ENCODE results near the gene SETD3.
A peak's percentile ranks its signal among the peaks of the same experiment; 100 is the strongest.

Gene SETD3

DNA sequence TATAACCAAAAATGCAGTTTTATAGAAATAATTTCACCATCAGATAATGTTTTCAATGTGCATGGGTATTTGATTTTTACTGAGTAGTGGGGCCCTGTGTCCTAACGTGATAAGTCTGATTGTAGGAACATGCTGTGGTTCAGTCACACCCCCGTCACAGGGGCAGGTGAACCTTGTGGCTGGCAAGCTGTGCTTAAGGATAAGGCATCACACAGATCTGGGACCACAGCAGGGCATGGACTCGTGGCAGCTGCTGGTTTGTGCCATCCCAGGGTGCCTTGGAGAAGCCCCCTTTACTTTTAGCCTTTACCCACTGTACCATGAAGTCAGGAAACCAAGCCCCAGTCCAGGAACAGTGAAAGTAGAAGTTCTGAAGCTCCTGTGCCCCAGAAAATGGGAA is 17.2 kb upstream of the SETD3 start:
- DNase-seq (ENCODE audit: low spot score), result no peak

DNA sequence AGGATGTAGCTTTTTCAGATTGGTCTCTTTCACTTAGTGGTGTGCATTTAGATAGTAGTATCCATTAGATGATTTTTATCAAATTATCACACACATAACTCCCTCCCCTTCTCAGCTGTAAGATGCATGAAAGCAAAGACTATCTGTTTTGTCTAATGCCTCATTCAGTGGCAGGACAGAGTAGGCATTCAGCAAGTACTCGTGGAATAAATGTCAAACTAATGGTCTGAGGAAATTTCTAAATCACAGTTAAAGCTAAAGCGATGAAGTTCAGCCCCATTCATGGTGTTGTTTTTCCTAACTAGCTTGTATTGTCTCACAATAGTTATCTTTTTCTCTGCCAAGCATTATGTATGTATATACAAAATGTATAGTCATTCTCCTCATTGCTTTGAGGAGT is 16.7 kb upstream of the SETD3 start:
- no peak for DNase-seq (ENCODE audit: low spot score)

DNA sequence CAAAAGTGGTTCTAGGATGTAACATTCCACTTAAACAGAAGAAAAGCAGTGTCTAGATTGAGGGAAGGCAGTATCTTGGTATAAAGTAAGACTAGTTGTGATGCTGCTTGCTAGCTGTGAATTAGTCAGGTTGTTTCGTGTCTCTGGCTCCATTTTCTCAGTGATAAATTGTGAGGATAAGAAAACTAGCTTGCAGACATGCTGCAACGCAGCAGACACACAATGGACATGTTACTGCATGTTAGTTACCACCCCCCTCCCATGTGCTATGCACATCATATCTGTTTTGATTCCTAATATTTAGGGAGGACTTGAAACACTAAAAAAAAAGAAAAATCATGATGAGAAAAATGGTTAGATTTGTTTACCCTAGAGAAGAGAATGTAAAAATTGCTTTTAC is 3.4 kb upstream of the SETD3 start:
- no peak for DNase-seq (ENCODE audit: low spot score)

DNA sequence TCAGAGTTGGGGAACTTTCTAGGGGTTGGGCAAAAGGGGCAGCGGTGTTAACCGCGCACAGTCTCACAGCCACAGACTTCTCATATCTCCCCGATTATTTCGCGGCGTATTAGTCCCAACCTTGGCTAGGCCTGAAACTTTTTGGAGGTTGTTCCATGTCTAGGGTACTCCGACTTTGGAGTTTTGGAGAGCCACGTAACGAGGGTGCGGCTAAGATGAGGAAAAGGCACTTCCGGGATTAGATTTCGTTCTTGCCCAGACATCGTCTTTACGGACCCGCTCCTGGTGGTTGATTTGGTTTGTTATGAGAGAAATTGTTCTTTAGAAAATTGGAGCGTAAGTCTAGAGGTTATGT is 1.1 kb upstream of the SETD3 start:
- DNase-seq (ENCODE audit: low spot score), result no peak

DNA sequence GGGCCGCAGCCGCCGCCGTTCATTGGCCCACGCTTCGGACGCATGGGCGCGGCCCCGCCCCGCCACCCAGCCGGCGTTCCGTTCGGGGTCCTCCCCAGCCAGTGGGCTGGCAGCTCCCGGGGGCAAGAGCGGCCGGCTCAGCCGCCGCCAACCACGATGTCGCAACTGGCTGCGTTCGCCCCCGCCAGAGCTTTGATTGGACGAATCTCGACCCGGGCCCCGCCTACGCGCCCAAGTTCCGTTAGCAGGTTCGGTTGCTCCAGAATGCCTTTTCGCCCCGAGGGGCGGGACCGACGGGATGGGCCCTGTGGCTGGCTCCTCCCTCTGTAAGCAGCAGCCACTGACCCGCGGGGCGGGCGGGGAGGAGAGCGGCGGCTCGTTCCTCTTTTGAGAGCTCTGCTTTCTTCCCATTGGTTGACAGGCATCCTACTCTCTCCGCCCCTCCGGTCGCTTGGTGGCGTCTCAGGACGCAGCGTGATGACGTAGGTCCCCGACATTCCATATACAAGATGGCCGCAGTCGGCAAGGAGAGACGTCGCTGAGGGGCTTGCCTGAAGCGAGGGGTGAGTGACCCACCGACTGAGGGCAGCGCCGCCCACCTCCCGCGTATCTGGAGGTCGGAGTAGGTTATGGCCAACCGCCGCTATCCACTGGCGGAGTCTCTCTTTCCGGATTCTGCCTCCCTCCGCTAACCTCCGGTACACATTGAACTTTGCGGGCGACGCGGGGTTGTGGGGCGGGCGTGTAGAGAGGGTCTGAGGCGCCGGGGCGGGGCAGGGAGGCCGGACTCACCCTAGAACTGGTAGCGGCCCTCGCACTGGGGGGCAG is 472 bp upstream of the SETD3 start, which contains the start of gene CCNK:
CCNK (plus strand) TSS at position 493 of the 828 bp plus-strand sequence. CDS start 11,269 bp downstream, outside the sequence.
- DNase-seq (ENCODE audit: low spot score), result peak; percentile 100

DNA sequence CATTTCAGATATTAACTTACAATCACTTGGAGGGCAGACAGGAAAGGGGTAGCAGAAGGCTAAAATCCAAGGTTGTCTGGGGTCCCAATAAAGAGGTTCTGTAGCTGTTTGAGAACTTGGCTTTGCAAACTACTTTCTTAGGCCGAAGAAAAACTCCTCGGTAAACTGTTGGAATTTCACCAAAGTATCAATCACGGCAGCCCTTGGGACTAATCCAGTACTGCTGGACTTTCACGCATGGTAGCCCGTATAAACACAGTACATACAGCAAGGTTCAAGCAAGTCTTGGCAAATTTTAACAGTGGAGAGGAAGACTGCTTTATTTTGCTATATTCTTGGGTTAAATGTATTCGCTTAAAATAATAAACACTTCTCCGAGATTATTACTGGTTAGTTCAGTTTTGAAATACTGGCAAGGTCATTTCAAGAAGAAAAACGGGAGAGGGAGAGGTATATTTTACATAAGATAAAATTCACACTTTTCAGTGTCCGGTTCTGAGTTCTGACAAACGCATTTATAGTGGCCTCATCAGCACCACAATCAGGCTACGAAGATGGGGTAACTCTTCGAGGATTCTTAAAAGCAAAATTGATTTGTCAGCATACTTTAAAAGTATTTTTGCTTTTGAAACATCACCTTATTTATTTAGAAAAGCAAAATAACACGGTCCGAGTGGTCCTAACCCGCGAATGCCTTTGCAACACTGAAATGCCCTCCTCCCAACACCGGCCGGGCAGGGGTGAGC is 1.3 kb downstream of the SETD3 start:
- no peak for DNase-seq (ENCODE audit: low spot score)

DNA sequence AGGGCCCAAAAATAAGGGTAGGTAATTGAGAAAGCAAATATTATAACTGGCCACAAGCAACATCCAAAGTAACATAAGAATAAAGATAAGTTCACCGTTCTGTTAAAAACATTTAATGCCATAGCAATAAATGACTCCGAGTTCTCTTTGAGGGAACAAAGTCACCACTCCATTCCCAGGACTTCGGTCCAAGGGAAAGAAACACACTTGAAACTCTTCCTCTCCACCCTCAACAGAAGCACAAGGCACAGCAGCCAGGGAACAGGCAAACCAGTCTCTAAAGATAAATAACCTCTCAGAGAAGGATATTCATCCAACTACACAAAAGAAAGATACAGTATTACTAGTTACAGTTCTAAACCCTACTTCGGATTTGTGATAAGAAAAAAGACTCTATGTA is 2.5 kb downstream of the SETD3 start:
- no peak for DNase-seq (ENCODE audit: low spot score)

DNA sequence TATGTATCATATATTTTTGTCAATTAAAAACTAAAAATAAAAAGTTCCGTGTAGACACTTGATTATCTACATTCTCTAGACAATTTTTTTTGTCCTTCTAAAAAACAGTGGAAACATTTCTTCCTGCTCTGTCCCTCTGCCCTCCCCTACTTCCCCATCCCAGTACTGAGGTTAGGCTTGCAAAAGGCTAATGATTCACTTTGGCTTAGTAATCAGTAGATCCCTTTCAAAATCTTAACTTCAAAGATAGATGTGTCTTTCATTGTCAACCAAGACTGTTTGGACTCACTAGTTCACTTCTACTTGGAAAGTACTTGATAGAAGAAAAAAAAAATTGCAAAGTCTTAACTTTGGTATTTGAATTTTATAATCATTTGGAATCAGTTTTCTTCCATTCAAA is 3.8 kb downstream of the SETD3 start:
- DNase-seq (ENCODE audit: low spot score), result no peak

DNA sequence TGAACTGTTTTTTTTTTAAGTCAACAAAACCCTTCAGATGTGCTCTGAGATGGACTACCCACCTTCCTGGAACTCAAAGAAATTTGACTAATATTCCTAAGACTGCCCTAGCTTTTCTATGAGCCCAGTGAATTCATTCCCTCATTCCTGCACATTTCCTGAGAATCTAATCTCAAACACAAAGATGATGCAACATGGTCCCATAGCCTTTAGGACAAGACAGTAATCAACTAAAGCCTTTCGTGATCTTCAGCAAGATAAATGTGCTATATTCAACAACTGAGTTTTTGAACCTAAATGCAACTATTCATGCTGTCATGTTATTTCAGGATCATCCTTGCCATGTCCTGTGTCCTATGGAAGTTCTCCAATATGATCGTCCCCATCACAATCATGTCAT is 5.0 kb downstream of the SETD3 start:
- no peak for DNase-seq (ENCODE audit: low spot score)

DNA sequence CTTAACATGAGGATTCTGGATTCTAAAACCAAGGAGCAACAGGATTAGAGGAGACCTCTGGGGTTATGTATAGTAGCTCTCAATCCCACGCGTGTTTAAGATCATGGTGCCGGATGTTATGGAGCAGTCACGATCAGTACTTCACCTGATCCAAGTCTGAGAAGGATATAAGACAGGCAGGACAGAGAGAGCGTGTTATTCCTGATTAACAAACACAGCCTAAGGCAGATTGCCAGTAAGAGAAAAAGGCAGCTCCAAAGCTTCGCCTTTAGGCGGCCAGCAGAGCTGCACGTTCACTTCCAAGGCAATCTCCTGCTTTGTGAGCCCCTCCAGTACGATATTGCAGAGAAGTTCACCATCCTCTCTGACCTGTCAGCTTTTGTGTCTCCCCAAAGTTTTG is 5.5 kb downstream of the SETD3 start:
- no peak for DNase-seq (ENCODE audit: low spot score)

DNA sequence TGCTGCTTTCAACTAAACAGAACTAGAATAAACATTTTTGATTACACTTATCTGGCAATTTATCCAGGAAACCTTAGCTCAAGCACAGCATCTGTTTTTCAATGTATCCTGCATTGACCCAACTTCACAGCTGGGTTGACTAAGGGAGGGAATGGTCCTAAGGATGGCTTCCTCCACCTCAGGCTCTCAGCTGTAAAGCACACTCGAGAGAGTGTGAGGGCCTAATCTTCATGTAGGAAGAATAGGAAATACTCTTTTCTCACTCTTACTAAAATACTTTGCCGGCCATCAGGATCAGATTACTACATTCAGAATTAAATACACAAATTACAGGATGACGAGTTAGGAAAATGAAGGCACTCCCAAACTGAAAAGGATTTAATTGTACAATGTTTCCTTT is 7.2 kb downstream of the SETD3 start:
- DNase-seq (ENCODE audit: low spot score), result no peak

DNA sequence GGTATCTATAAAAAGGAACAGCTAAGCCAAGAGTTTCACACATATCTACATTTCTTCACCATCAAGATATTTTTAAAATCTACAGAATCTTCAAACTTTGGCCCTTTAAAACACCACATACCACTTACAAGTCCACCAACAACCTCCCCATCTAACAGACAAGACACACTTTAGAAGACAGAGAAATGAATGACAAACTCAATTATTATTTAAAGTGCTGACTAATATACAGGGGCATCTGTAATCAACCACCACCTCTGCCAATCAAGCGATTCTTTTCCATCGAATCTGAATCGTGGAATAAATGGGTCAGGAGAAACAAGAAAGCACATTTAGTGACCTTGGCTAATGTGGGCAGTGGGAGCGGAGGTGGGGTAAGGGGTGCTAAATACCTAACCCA is 7.7 kb downstream of the SETD3 start:
- no peak for DNase-seq (ENCODE audit: low spot score)

DNA sequence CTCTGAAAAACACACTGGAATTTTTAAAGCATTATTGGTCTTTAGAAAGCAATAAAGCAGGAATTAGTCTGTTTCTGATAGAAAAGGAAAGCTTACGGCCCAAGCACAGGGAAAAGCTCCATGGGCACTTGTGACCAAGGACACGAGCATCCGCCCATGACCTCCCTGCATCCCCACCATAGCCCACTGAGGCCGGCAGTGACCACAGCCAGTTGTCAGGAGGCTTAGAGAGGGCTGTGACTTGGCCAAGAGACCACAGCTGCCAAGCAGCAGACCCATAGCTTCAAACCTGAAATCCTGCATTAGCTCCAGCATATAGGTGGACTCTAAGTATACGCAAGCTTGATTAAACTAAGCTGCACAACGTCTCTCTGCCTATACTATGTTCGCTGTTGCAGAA is 8.9 kb downstream of the SETD3 start:
- DNase-seq (ENCODE audit: low spot score), result no peak

DNA sequence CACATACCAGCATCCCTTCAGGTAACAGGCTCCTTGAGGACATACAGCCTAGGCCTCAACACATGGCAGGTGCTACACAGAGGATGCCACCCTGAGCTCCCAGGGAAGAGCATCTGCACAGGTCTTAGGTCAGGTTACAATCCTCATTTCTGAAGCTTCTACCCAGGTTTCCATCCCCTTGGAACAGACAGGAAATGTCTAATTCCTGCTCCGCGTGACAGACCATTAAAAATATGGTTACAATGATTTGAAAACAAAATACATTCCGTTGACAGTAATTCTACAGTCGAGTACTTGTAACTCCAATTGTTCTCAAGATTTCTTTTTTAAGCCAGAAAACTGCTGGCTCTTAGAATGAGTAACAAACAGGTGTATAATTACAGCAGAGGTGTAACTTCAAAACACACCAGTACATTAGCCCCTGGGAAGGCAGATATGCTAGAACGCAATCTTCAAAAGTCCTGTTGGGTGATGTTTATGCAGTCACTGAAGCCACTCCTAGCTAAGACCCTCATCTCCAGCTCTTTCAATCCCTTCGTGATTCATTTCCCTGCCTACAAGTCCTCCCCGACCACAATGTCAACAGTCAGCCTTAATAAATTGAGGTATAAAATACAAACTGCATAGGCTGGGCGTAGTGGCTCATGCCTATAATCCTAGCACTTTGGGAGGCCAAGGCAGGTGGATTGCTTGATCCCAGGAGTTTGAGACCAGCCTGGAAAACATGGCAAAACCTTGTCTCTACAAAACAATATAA is 11.6 kb downstream of the SETD3 start:
- DNase-seq (ENCODE audit: low spot score), result no peak

DNA sequence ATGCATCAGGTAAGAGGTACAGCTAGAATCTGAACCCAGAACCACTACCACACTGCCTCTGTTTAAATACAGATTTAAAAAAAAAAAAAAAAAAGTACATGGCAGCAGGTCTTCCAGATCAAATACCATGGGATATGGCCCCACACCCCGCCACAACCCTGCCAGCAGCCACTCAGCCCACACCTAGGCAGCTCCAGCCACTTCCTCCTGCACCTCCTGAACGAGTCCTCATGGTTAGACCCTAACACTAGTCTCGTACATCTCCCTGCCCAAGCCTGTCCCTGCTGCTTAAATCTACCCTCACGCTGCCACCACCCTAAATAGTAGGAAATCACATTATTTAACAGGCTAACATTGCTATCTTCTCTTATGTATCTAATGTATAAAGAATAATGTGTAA is 12.6 kb downstream of the SETD3 start:
- DNase-seq (ENCODE audit: low spot score), result no peak

DNA sequence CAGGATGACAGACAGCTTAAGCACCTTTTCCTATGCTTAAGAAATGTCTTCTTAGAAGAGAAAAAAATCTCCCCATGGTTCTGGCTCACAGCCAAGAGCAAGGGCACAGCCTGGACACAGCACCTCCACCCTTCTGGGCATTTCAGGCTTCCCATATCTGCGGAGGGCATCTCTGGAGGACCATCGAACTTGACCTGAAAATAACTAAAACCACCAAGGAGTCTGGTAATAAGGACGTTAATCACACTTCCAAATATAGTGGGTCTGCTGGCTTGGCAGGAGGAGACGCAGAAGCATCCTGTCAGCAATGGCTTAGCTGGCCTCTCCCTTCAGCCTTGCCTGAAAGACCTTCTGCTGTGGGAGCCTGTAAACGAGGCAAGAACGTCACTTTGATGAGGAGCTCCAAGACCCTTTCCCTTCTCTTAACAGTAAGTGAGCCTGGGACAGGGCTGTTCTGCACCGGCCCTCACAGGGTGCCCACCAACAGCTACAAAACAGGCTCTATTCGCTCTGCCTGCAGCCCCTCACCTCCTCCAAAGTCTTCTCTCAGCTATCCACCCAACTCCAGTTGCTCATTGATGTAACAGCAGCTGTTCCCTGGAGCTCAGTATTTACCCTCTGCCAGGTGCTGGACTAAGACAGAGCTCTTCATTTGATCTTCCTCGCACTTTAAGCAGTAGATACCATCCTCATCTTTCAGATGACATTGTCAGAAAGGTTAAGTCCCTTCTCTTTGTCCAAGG is 13.2 kb downstream of the SETD3 start:
- no peak for DNase-seq (ENCODE audit: low spot score)

DNA sequence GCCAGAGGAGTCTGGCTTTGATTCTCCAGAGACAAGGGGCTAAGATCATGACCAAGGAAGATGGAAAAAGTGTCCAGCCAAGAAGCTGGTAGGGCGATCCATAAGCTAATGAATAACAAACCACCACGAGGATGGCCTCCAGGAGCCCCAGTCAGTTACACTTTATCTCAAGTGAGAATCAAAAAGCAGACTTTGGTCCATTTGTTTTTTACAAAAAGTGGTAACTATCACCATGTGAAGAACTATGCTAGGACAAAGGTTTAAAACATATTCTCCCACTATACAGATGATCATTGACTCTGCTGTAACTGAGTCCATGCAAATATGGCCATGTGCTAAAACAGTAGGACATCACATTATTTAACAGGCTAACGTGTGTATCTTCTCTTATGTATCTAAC is 13.9 kb downstream of the SETD3 start:
- DNase-seq (ENCODE audit: low spot score), result no peak

DNA sequence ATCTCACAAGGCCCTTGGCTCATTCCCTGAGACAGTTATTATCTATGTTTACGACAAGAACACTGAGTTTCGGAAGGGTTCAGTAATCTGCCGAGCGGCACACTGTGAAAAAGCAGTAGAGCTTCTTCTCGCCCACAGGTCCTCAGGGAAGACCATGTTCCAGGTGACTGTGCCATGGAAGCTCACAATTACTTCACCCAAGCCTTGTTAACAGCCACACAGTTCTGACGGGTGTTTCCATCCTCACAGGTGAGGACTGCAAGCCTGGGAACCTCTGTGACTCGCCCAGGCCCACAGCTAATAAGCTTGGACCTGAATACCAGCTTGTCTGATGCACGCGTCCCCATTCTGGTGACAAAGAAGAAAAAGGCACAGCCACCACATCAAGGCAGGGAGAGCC is 15.4 kb downstream of the SETD3 start:
- DNase-seq (ENCODE audit: low spot score), result no peak

DNA sequence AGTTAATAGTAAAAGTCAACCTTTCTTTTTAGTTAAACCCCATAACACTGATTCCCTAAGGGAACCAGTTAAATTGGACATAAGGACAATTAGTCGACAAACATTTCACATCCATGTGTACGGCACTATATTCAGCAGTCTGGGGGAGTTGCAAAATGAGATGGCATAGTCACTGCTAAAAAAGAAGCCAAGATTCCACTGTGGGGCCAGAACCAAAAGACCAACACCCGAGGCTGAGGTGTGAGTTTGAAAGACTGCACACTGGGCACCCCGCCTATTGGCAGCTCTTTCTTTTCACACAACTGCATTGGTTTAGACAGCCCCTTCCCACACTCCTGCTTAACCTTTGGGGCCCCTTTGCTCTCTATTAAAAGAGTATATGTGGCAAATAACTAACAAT is 16.7 kb downstream of the SETD3 start:
- no peak for DNase-seq (ENCODE audit: low spot score)

DNA sequence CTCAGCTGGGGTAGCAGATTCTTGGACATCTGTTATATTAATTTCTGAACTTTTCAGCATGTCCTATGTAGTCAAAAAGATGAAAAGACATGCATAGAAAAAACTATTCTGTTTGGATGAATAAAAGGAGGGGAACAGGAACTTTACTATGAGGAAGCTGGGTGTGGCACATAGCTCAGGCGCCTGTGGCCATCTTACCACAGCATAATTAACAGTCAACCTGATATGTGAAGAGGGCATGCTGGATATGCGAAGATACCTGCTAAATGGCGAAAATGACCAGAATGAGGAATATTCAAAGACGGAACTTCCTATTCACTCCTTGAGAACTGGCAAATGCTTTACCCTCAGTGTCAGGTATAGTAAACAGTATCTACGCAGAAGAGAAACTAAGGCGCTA is 18.4 kb downstream of the SETD3 start:
- DNase-seq (ENCODE audit: low spot score), result no peak

DNA sequence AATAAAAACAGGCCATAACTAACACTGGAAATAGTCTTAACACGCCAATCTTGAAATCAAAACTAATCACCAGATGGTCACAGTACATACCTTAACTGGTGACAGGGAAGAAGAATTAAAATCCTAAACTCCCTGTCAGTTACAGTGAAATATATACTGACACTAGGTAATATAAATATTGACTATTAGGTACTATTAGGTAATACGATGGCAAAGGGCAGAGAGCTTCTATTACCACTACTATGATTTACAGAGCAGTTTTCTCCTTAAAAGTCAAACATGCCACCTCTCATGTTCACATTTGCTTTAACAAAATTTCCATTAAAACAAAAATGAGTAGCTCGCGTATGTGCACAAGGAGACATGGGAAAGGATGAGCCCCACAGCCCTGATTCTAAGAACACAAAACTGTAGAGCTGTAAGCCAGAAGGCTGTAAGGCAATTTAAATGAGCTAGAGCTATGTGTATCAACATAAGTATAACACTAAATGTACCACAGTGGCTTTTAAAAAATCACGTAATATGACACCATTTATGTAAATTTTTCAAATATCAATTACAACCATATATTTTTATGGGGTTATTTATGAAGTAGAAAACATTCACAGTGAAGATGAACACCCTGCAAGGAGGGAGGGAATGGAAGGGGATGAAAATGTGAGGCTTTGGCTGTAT is 19.1 kb downstream of the SETD3 start:
- DNase-seq (ENCODE audit: low spot score), result no peak

DNA sequence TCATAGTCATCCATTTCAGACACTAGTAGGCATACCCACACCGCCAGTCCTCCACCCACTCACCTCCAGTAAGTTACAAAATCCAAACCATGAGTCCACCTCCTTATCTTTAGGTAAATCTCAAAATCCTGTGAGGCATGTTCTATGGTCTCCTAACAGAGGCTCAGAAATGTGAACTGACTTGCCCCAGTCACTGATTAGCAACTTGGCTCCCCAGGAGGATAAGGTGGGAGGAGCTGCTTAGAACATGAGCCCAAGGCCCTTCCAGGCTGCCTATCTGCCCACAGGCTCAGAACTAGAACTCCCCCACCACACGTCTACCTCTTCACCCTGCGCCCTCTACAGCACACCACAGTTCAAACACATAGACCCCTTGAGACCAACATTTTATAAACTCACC is 19.9 kb downstream of the SETD3 start:
- no peak for DNase-seq (ENCODE audit: low spot score)

All from ecto neural progenitor cell (in vitro differentiated cells).